Stimulated activated CD4-positive, alpha-beta T cell treated with anti-CD3 and anti-CD28 coated beads, Interleukin-15, amount 100 ng/mL, for 24 hours (primary cell): ENCODE results near the gene ZBTB48.
A peak's percentile ranks its signal among the peaks of the same experiment; 100 is the strongest.
"Not testable (repeated sequence)": the region's sequence is repeated elsewhere in the genome, so short reads cannot be mapped to it uniquely, and the experiment has no call there.

Experiments used
- DNase-seq: peaks from one replicate; pipeline ENCODE4 v3.0.0-alpha.2; 2020

Gene ZBTB48

GRCh38 chr1:6592865-6593593, 13.2 kb downstream of the ZBTB48 start:
- no peak for DNase-seq

GRCh38 chr1:6593810-6594209, 14.0 kb downstream of the ZBTB48 start:
- DNase-seq, result no peak

DNA sequence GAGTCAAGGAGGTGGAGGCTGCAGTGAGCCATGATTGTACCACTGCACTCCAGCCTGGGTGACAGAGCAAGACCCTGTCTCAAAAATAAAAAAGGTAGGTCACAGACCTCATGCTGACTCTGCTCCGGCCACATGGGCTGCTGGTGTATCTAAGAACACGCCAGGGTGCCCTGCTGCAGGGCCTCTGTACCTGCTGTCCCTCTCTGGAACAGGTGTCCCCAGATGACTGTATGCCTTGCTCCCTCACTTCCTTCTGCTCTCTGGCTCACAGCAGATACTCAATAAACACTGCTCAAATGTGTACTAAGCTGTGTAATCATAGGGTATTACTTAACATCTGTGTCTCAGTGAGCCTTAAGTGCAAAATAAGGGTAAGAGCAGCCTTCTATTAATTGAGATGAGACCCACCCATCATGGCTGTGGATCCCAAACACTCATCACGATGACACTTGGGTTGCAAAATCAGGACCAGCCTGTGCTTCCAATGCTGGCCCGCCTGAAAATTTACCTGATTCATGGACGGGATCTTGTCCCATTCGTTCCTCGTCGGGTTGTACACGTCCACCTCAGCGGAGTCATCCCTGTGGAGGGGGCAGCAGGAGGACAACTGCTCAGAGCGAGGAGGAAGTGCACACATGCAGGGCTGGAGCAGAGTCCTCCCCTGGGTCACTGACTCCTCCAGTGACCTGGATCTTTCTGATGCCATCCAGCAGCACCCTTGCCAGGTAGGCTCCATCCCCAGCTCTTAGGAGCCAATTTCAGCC, 15.4 kb downstream of the ZBTB48 start:
- no peak for DNase-seq

DNA sequence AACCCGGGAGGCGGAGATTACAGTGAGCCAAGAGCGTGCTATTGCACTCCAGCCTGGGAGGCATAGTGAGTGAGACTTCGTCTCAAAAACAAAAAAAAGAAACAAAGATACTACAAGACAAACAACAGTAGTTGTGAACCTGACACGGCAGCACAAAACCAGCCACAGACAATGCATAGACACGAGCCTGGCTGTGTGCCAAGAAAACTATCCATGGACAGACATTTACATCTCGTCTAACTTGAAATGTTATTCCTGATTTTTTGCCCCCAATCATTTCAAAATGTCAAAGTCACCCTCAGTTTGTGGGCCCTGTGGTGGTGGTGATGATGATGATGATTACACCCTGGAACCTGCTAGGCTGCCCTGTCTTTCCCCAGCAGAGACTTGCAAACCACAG, 16.6 kb downstream of the ZBTB48 start:
- DNase-seq, result no peak

- no peak for DNase-seq
Observed at GRCh38 chr1:6596886-6597776, 17.3 kb downstream of the ZBTB48 start.

- no peak for DNase-seq
Observed at GRCh38 chr1:6597777-6598131, 18.0 kb downstream of the ZBTB48 start.

GRCh38 chr1:6599141-6599975, 19.6 kb downstream of the ZBTB48 start:
- peak; percentile 73 for DNase-seq

- DNase-seq, result not testable (repeated sequence)
Observed at GRCh38 chr1:6599991-6600390, 20.2 kb downstream of the ZBTB48 start.

GRCh38 chr1:6600410-6601048, 20.7 kb downstream of the ZBTB48 start:
- no peak for DNase-seq

DNA sequence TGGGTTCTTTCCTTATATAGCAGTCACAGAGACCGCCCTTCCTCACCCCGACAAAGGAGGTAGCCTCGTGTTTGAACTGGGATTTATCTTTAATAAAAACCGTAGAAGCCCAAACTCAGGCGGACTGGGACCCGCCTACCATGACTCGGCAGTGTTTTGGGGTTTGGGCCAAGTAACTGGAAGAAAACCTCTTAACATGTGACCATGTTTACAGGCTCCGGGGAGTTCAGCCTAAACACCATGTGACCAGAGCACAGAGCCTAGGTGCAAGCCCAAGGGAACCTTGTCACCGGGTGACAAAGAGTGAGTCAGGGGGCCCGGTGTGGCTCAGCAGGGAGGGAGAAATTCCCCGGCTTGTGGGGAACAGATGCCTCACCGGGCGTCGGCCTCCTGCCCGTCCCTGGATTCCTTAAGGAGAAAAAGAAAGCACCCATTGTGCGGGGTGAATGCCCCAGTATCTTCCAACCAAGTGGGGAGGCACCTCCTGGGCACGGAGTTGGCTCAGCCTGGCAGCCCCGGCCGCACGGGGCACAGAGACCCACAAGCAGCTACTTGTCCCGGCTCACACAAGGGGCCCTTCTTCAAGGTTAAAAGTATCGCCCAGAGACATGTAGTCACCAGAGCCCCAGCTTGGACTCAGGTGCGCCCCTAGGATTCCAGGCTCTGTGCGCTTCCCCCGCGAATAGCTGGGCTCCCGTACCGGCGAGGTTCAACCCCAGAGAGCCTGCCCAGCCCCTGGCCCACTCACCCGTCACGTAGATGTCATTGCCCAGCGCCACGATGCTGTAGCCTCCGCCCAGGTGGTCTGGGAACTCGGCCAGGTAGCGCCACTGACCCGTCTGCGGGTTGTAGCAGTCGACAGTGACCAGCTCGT, 21.5 kb downstream of the ZBTB48 start:
- peak; percentile 91 for DNase-seq

DNA sequence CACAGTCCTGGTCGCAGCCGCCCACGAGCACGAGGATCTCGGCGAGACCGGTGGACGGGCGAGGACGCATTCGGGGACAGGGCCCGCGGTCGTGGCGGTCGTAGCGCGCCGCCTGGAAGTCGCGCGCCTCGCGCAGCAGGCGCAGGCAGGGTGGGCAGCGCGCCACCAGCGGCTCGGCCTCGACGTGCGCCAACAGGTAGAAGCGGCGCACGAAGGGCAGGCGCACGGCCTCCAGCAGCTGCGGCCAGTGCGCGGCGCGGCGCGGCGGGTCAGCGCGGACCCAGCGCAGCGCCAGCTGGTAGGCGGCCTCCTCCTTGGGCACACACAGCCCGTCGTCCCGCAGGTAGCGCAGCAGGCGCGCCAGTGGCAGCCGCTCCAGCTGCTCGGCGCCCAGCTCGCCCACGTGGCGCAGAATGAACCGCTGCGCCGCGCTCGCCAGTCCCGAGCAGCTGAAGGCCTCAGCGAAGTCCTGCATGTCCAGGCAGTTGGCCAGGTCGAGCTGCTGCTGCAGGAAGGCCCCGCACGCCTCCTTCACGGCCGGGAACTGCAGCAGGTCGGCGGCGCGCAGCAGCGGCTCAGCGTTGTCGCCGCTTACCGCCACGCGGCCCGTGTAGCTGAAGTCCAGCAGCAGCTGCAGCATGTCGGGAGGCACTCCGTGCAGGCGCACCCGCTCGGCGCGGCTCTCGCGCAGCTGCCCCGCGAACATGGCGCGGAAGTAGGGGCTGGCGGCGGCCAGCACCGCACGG, 22.3 kb downstream of the ZBTB48 start:
- peak; percentile 54 for DNase-seq

DNA sequence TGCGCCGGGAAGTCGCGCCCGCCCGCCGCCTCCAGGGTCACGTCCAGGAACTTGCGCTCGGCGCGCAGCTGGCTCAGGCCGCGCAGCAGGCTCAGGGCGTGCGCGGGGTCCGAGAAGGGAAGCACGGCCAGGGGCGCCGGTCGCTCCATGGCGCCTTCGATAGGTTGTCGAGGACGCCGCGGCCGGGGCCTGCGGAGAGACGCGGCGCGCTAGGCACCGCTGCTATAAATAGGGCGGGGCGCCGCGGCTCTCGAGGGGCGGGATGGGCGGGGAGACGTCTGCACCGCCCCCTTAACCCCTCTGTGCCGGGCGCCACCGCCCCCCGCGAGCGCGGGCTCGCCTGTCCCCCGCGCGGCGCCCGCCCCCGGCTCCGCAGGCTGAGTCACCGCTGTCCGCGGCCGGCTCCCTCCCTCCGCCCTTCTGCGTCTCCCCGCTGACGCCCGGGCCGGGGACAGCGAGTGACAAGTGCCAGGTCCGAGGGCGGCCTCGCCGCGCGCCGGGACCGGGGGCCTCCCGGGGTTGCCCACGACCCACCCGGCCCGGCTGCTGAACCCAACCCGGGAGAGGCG, 23.0 kb downstream of the ZBTB48 start, which contains the start of gene KLHL21:
Gene KLHL21, minus strand, starts transcription at position 201 of the 569 bp plus-strand sequence. Its CDS starts 52 bp downstream, at position 149.
- peak; percentile 93 for DNase-seq

- DNase-seq, result peak; percentile 69
Observed at GRCh38 chr1:6603238-6603914, 23.6 kb downstream of the ZBTB48 start.

GRCh38 chr1:6603915-6604558, 24.2 kb downstream of the ZBTB48 start:
- peak; percentile 47 for DNase-seq

- DNase-seq, result no peak
Observed at GRCh38 chr1:6612641-6613360, 33.0 kb downstream of the ZBTB48 start.

- peak; percentile 100 for DNase-seq
Observed at GRCh38 chr1:6613361-6614018, 33.7 kb downstream of the ZBTB48 start, which contains the start of gene PHF13. Gene PHF13 (plus strand): TSS chr1:6613731. CDS start chr1:6614067, 336 bp downstream.
